H1 (cell line): ENCODE data around the gene VASN. TPM values are rescaled to one million over a fixed set of nuclear protein-coding genes. Genes with fewer than 3 reads are reported as not detected.
A peak's percentile ranks its signal among the peaks of the same experiment; 100 is the strongest.

Source experiments
- CTCF ChIA-PET: fragments of 300-600 bp; sonication (Branson Sonifier 250); formaldehyde crosslinking; loops from one replicate; lab custom pipeline; 2021; ENCODE audit not compliant: partially characterized antibody; lab: Charles Lee
- POLR2A ChIA-PET: fragments of 300-600 bp; sonication (Branson Sonifier 250); formaldehyde crosslinking; loops from one replicate; lab custom pipeline; 2021; ENCODE audit warnings: inconsistent platforms; ENCODE audit not compliant: partially characterized antibody; lab: Charles Lee
- DNase-seq, 2 experiments: peaks; one replicate each; pipeline versions ENCODE4 v3.0.0 to v3.0.0-alpha.2; 2010 to 2022; ENCODE audit warnings: low spot score in 2 of 2, low read depth in 1 of 2, mixed read lengths in 1 of 2
- FAIRE-seq: peaks from 2 replicates; lab custom pipeline; 2011; peaks lifted over from hg19 to GRCh38; lab: Jason Lieb, UNC
- H2AFZ ChIP-seq: 2 replicates; pipeline ENCODE4 v1.8.1; 2012; ENCODE audit warnings: low read length, inconsistent platforms
- H2AK5ac ChIP-seq: 2 replicates; pipeline ENCODE4 v1.6.1; 2013; ENCODE audit warnings: low read depth, low read length
- H2BK120ac ChIP-seq: replicated peaks from 2 replicates; pipeline ENCODE3; 2013; ENCODE audit warnings: low read depth, low read length, inconsistent platforms
- H2BK12ac ChIP-seq: 2 replicates; pipeline ENCODE4 v1.6.1; 2013; ENCODE audit warnings: low read depth, low read length
- H2BK15ac ChIP-seq: 2 replicates; pipeline ENCODE4 v1.6.1; 2013; ENCODE audit warnings: low read length
- H2BK20ac ChIP-seq: 2 replicates; pipeline ENCODE4 v1.6.1; 2013; ENCODE audit warnings: low read length
- H2BK5ac ChIP-seq: 2 replicates; pipeline ENCODE4 v1.6.1; 2013; ENCODE audit warnings: low read depth, low read length
- H3K14ac ChIP-seq: 2 replicates; pipeline ENCODE4 v1.6.1; 2013; ENCODE audit warnings: inconsistent platforms; ENCODE audit not compliant: insufficient read length
- H3K18ac ChIP-seq: 2 replicates; pipeline ENCODE4 v1.6.1; 2013; ENCODE audit warnings: low read length; ENCODE audit errors: extremely low read depth
- H3K23ac ChIP-seq: 2 replicates; pipeline ENCODE4 v1.6.1; 2013; ENCODE audit warnings: inconsistent platforms; ENCODE audit not compliant: insufficient read length
- H3K23me2 ChIP-seq: 2 replicates; pipeline ENCODE4 v1.6.1; 2013; ENCODE audit warnings: low read depth, low read length
- H3K27ac ChIP-seq: 2 replicates; pipeline ENCODE4 v1.6.1; 2011; ENCODE audit warnings: low read depth, low read length, inconsistent platforms
- H3K27me3 ChIP-seq, 4 experiments: replicated peaks in 1 of 4; 1 replicate in 1 of 4; 2 replicates in 3 of 4; pipeline versions ENCODE4 v1.6.1 to v1.8.1; 2011 to 2013; ENCODE audit warnings: low read length in 3 of 4, mild to moderate bottlenecking in 3 of 4, inconsistent platforms in 2 of 4, mixed read lengths in 2 of 4, moderate library complexity in 1 of 4; ENCODE audit not compliant: control insufficient read depth in 3 of 4, insufficient read depth in 3 of 4; ENCODE audit errors: extremely low read depth in 1 of 4
- H3K36me3 ChIP-seq, 4 experiments: 2 replicates each; pipeline versions ENCODE4 v1.6.1 to v1.8.1; 2011 to 2013; ENCODE audit warnings: mild to moderate bottlenecking in 4 of 4, low read length in 3 of 4, moderate library complexity in 2 of 4, control low read depth in 1 of 4, inconsistent platforms in 1 of 4; ENCODE audit not compliant: insufficient read depth in 4 of 4, control insufficient read depth in 2 of 4
- H3K4ac ChIP-seq: replicated peaks from 2 replicates; pipeline ENCODE3; 2013; ENCODE audit warnings: low read length, low read depth, mixed read lengths, inconsistent platforms; ENCODE audit not compliant: insufficient read length
- H3K4me1 ChIP-seq, 4 experiments: replicated peaks in 1 of 4; 1 replicate in 1 of 4; 2 replicates in 3 of 4; pipeline versions ENCODE4 v1.6.1 to v1.8.1; 2011 to 2013; ENCODE audit warnings: low read length in 3 of 4, inconsistent platforms in 2 of 4, mixed read lengths in 1 of 4; ENCODE audit not compliant: insufficient read depth in 4 of 4, control insufficient read depth in 3 of 4
- H3K4me2 ChIP-seq, 2 experiments: 2 replicates each; pipeline versions ENCODE4 v1.6.1 to v1.8.1; 2011 to 2013; ENCODE audit warnings: low read depth in 2 of 2, low read length in 2 of 2, control low read depth in 1 of 2, inconsistent platforms in 1 of 2, mild to moderate bottlenecking in 1 of 2; ENCODE audit not compliant: insufficient read depth in 1 of 2
- H3K4me3 ChIP-seq, 4 experiments: fragments of 200-600, 300-600 bp in 1 of 4; sonication (generic), shearing (Covaris generic), sonication (Bioruptor Twin) in 1 of 4; 2 replicates each; pipeline versions ENCODE4 v1.5.1 to v1.8.1; 2011 to 2016; ENCODE audit warnings: low read length in 4 of 4, low read depth in 3 of 4, control low read depth in 2 of 4, inconsistent platforms in 2 of 4, mild to moderate bottlenecking in 2 of 4, mixed read lengths in 1 of 4, moderate library complexity in 1 of 4; ENCODE audit not compliant: insufficient read depth in 2 of 4; ENCODE audit errors: extremely low read depth in 1 of 4
- H3K56ac ChIP-seq: replicated peaks from 2 replicates; pipeline ENCODE3; 2013; ENCODE audit warnings: low read depth, mild to moderate bottlenecking, mixed read lengths, low read length, inconsistent platforms; ENCODE audit not compliant: insufficient read length
- H3K79me1 ChIP-seq: 2 replicates; pipeline ENCODE4 v1.6.1; 2013; ENCODE audit warnings: low read depth, low read length, control low read depth
- H3K79me2 ChIP-seq, 2 experiments: 2 replicates each; pipeline versions ENCODE4 v1.6.1 to v1.8.1; 2012 to 2013; ENCODE audit warnings: low read length in 2 of 2, mild to moderate bottlenecking in 2 of 2, inconsistent platforms in 1 of 2; ENCODE audit not compliant: insufficient read depth in 2 of 2, control insufficient read depth in 1 of 2
- H3K9ac ChIP-seq, 4 experiments: replicated peaks in 1 of 4; 1 replicate in 1 of 4; 2 replicates in 3 of 4; pipeline versions ENCODE4 v1.6.1 to v1.8.1; 2011 to 2013; ENCODE audit warnings: low read depth in 3 of 4, low read length in 3 of 4, control low read depth in 2 of 4, mild to moderate bottlenecking in 2 of 4, moderate library complexity in 2 of 4, inconsistent platforms in 1 of 4; ENCODE audit errors: extremely low read depth in 1 of 4
- H3K9me3 ChIP-seq, 2 experiments: 2 replicates each; pipeline versions ENCODE4 v1.6.1 to v1.8.1; 2012 to 2013; ENCODE audit warnings: mild to moderate bottlenecking in 2 of 2, moderate library complexity in 2 of 2, control low read depth in 1 of 2, inconsistent platforms in 1 of 2, low read depth in 1 of 2, low read length in 1 of 2, mixed read lengths in 1 of 2; ENCODE audit not compliant: insufficient read depth in 2 of 2
- H4K20me1 ChIP-seq, 2 experiments: replicated peaks in 1 of 2; 2 replicates each; pipeline versions ENCODE3 to v1.8.1; 2011 to 2013; ENCODE audit warnings: inconsistent platforms in 2 of 2, low read length in 2 of 2, mild to moderate bottlenecking in 1 of 2; ENCODE audit not compliant: insufficient read depth in 2 of 2, control insufficient read depth in 1 of 2
- H4K5ac ChIP-seq: 2 replicates; pipeline ENCODE4 v1.6.1; 2013; ENCODE audit warnings: low read length, low read depth, mixed read lengths, inconsistent platforms; ENCODE audit not compliant: insufficient read length
- H4K8ac ChIP-seq: 2 replicates; pipeline ENCODE4 v1.8.0; 2013; ENCODE audit warnings: mild to moderate bottlenecking, moderate library complexity, low read length, inconsistent platforms; ENCODE audit not compliant: insufficient read depth; ENCODE audit errors: extremely low read depth
- H4K91ac ChIP-seq: replicated peaks from 2 replicates; pipeline ENCODE3; 2013; ENCODE audit warnings: low read length, mixed read lengths, inconsistent platforms; ENCODE audit not compliant: insufficient read length
- BCL11A ChIP-seq, 2 experiments: IDR thresholded peaks; one replicate each; pipeline ENCODE4 v1.6.1; 2011; ENCODE audit warnings: low read depth in 2 of 2, low read length in 2 of 2, mild to moderate bottlenecking in 2 of 2
- BRCA1 ChIP-seq: IDR thresholded peaks from 2 replicates; pipeline ENCODE4 v1.6.1; 2012; ENCODE audit warnings: low read depth, low read length, improper control_type of control experiment
- CHD1 ChIP-seq: IDR thresholded peaks from 2 replicates; pipeline ENCODE4 v1.6.1; 2012; ENCODE audit warnings: low read depth, low read length, improper control_type of control experiment
- CHD2 ChIP-seq: IDR thresholded peaks from 2 replicates; pipeline ENCODE4 v1.6.1; 2012; ENCODE audit warnings: low read length, improper control_type of control experiment
- EZH2 ChIP-seq: fragments of 200-600 bp; sonication (generic); IDR thresholded peaks from 2 replicates; pipeline ENCODE4 v1.7.1; 2012; ENCODE audit warnings: low read depth, mild to moderate bottlenecking, moderate library complexity, low read length, inconsistent platforms; ENCODE audit not compliant: severe bottlenecking
- FOSL1 ChIP-seq: IDR thresholded peaks from 2 replicates; pipeline ENCODE4 v1.6.1; 2011; ENCODE audit warnings: mild to moderate bottlenecking, low read depth, low read length, moderate library complexity; ENCODE audit not compliant: insufficient read depth
- HDAC6 ChIP-seq: IDR thresholded peaks from one replicate; pipeline ENCODE4 v1.7.1; 2012; ENCODE audit warnings: low read depth, mild to moderate bottlenecking, inconsistent platforms, low read length, moderate library complexity
- POU5F1 ChIP-seq: IDR thresholded peaks from 2 replicates; pipeline ENCODE4 v1.6.1; 2011; ENCODE audit warnings: low read depth, mild to moderate bottlenecking, low read length, moderate library complexity
- RNF2 ChIP-seq: fragments of 200-900, 300-1000 bp; sonication (generic); IDR thresholded peaks from 2 replicates; pipeline ENCODE4 v1.7.1; 2016; ENCODE audit warnings: borderline replicate concordance, low read depth, mild to moderate bottlenecking, antibody characterized with exemption, low read length; ENCODE audit not compliant: poor library complexity, severe bottlenecking; ENCODE audit errors: missing control alignments
- RXRA ChIP-seq: IDR thresholded peaks from 2 replicates; pipeline ENCODE4 v1.6.1; 2011; ENCODE audit warnings: low read depth, mild to moderate bottlenecking, low read length, moderate library complexity; ENCODE audit not compliant: insufficient read depth
- TAF7 ChIP-seq: optimal IDR thresholded peaks from 2 replicates; pipeline ENCODE3; 2011; ENCODE audit warnings: low read depth, mild to moderate bottlenecking, inconsistent platforms, low read length, moderate library complexity, borderline replicate concordance
- TBP ChIP-seq: IDR thresholded peaks from 2 replicates; pipeline ENCODE4 v1.6.1; 2011; ENCODE audit warnings: low read depth, low read length, improper control_type of control experiment
- TCF12 ChIP-seq: IDR thresholded peaks from 2 replicates; pipeline ENCODE4 v1.6.1; 2011; ENCODE audit warnings: low read depth, mild to moderate bottlenecking, low read length
- WGBS, 2 experiments: shearing (Covaris generic) in 1 of 2; methylation state at CpG; one replicate each; pipeline versions ENCODE4 v1.1.6 to v1.1.7; 2013 to 2015; ENCODE audit warnings: low lambda C conversion rate in 2 of 2, mixed read lengths in 2 of 2, inconsistent platforms in 1 of 2, low coverage in 1 of 2, missing lambda C conversion rate in 1 of 2; ENCODE audit not compliant: insufficient replicate concordance in 2 of 2, insufficient coverage in 1 of 2, insufficient read length in 1 of 2; ENCODE audit errors: extremely low coverage in 1 of 2, missing lambda C conversion rate in 1 of 2; 5-methylcytosine and 5-hydroxymethylcytosine counted together
- polyA plus RNA-seq, 7 experiments: library from polyadenylated mRNA; depleted of rRNA in 3 of 7; stranded (reverse) in 5 of 7; unstranded in 2 of 7; fragments of >200 nt in 5 of 7; fragments of 200-250 nt in 2 of 7; gene quantifications; 1 replicate in 5 of 7; 2 replicates in 1 of 7; 4 replicates in 1 of 7; pipeline versions ENCODE4 v1.2.1 to v1.2.3, GENCODE V29; 2011 to 2013; ENCODE audit warnings: missing spikeins in 2 of 7, mixed read lengths in 2 of 7
- total RNA-seq: library from RNA; stranded (reverse); fragmentation: NEBNext Ultra II Directional; extraction: Animal tissue kit (Norgen Biotek cat#: 25700); gene quantifications from 2 replicates; pipeline ENCODE4 v1.2.1, GENCODE V29; 2021

VASN gene
- total and polyA plus RNA-seq, 2 of the 8 experiments (the other 6 are each of a cell fraction or from before 2014, with no cell fraction given): 9.6 to 11.3 TPM

DNA sequence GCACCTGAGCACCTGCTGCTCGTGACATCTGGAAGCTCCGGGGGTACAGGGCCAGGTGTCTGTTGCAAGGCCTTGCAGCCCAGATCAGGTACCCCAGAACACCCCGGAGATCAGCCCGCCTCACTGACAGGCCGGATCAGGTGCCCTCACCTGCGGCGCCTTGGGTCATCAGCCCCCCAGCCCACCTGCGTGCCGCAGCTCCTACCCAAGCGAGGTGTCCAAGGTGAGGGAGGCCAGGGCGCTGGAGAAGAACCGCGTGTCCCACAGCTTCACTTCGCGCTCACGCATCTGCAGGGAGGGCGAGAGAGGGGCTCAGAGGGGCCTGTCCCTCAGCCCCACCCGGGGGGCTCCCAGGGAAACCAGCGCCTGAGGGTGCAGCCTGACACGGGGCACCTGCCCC lies 16.1 kb downstream of the VASN start:
- CTCF ChIA-PET: interaction anchor here (0.7 to 24.8 kb wide), 5 partner anchors 12 to 113 kb away, joined by 3 to 659 read pairs (median 123); no protein-coding TSS in a partner anchor
- peak in 1 of 2 experiments; percentile 47 for DNase-seq
- TF ChIP-seq BCL11A (IDR thresholded peaks at IDR 0.05; ENCODE audit: low read depth in 2 of 2, low read length in 2 of 2) (no peak), RXRA (no peak), POU5F1 (no peak), CHD2 (no peak), TCF12 (no peak), EZH2 (no peak), RNF2 (no peak), HDAC6 (no peak), TAF7 (no peak), TBP (no peak), FOSL1 (no peak), CHD1 (no peak), BRCA1 (no peak)

More for the DNA sequence above, 16.1 kb downstream of the VASN start:
- no peak overlapping the region for H2BK15ac ChIP-seq
- H3K4me2 ChIP-seq: no peak overlapping the region
- no peak overlapping the region for H3K56ac ChIP-seq
- no peak overlapping the region for H2AFZ ChIP-seq
- H3K18ac ChIP-seq: no peak overlapping the region
- H3K4ac ChIP-seq: peak overlapping the region; percentile 88
- H4K5ac ChIP-seq: no peak overlapping the region
- H2AK5ac ChIP-seq: no peak overlapping the region
- WGBS, 2 experiments: 85% methylated on average over 20 of the region's 20 CpGs; no CpG with 5 or more reads in 1 of the 2 experiments
- H3K4me1 ChIP-seq: peaks cover 5 to 42% (median 36%) of the 10 kb centered on the region in 4 experiments
- peak overlapping the region; percentile 87; the same call in 1 of the 2 replicates for H2BK12ac ChIP-seq
- H4K20me1 ChIP-seq: peaks cover 3 to 4% of the 10 kb centered on the region in 2 experiments
- no peaks in the 10 kb centered on the region for H3K79me2 ChIP-seq
- H2BK120ac ChIP-seq: peak overlapping the region; percentile 19
- H3K14ac ChIP-seq: no peak overlapping the region
- H4K8ac ChIP-seq: no peak overlapping the region
- H3K27me3 ChIP-seq: no peaks in the 10 kb centered on the region
- H2BK20ac ChIP-seq: no peak overlapping the region
- no peak overlapping the region for H3K9ac ChIP-seq
- no peaks in the 10 kb centered on the region for H3K9me3 ChIP-seq
- H3K23me2 ChIP-seq: no peaks in the 10 kb centered on the region
- peaks cover 0 to 1% (median 0%) of the 10 kb centered on the region in 4 experiments; a peak in 1 of 8 replicates for H3K36me3 ChIP-seq
- no peak overlapping the region for H3K4me3 ChIP-seq
- no peak overlapping the region; the same call in 1 of the 2 replicates for H2BK5ac ChIP-seq
- H4K91ac ChIP-seq: no peak overlapping the region
- FAIRE-seq: no peak
- POLR2A ChIA-PET: interaction anchor here (0.9 to 11.9 kb wide), 4 partner anchors 10 to 28 kb away, joined by 3 to 223 read pairs (median 4); no protein-coding TSS in a partner anchor
- no peaks in the 10 kb centered on the region for H3K79me1 ChIP-seq
- H3K23ac ChIP-seq: no peak overlapping the region
- H3K27ac ChIP-seq: no peak overlapping the region
